Coronary artery (tissue), 2 donors: ENCODE results near the gene RPRD1A.

Source experiments
- DNase-seq: peaks from one replicate; pipeline ENCODE4 v3.0.0-alpha.2; 2017; ENCODE audit warnings: low spot score
- H3K27ac ChIP-seq, 2 donors: fragments of 200-600 bp; sonication (generic); one replicate each; pipeline ENCODE4 v1.5.1; 2016 to 2019
- H3K4me3 ChIP-seq: fragments of 200-600 bp; sonication (generic); 2 replicates; pipeline ENCODE4 v1.5.1; 2016; ENCODE audit warnings: mild to moderate bottlenecking, moderate library complexity
- CTCF ChIP-seq: fragments of 200-600 bp; sonication (generic); IDR thresholded peaks from one replicate; pipeline ENCODE4 v1.5.1; 2019; ENCODE audit warnings: antibody characterized with exemption

The RPRD1A gene

GRCh38 chr18:36012891-36013290, 54.5 kb downstream of the RPRD1A start:
- TF ChIP-seq CTCF: no peak
- Histone ChIP-seq H3K27ac (no peak overlapping the region), H3K4me3 (no peak overlapping the region)
- no peak for DNase-seq

GRCh38 chr18:36009214-36009613, 58.1 kb downstream of the RPRD1A start:
- DNase-seq: no peak
- Histone ChIP-seq H3K4me3 (no peak overlapping the region), H3K27ac (no peak overlapping the region)
- TF ChIP-seq CTCF: no peak

- no peak overlapping the region for H3K4me3 ChIP-seq
- no peak for TF ChIP-seq CTCF
These were observed 60.4 kb downstream of the RPRD1A start for GRCh38 chr18:36006997-36007396.

GRCh38 chr18:35999925-36000324, 67.4 kb downstream of the RPRD1A start:
- no peak overlapping the region for H3K4me3 ChIP-seq
- no peak for TF ChIP-seq CTCF
- no peak for DNase-seq

More at GRCh38 chr18:36006997-36007396, 60.4 kb downstream of the RPRD1A start:
- DNase-seq: no peak
- no peak overlapping the region for H3K27ac ChIP-seq

GRCh38 chr18:35998967-35999366, 68.4 kb downstream of the RPRD1A start:
- Histone ChIP-seq H3K27ac (no peak overlapping the region), H3K4me3 (no peak overlapping the region)
- no peak for TF ChIP-seq CTCF
- DNase-seq: no peak

More at GRCh38 chr18:35999925-36000324, 67.4 kb downstream of the RPRD1A start:
- no peak overlapping the region for H3K27ac ChIP-seq

GRCh38 chr18:35993013-35993412, 74.3 kb downstream of the RPRD1A start:
- no peak for TF ChIP-seq CTCF
- no peak for DNase-seq

GRCh38 chr18:35991696-35992095, 75.7 kb downstream of the RPRD1A start:
- H3K4me3 ChIP-seq: no peak overlapping the region
- TF ChIP-seq CTCF: no peak
- DNase-seq: no peak
- H3K27ac ChIP-seq: no peak overlapping the region

More at GRCh38 chr18:35993013-35993412, 74.3 kb downstream of the RPRD1A start:
- H3K27ac ChIP-seq: no peak overlapping the region
- H3K4me3 ChIP-seq: no peak overlapping the region
